RPMI8226 (cell line): Measurements from ENCODE around the gene TGM3.
A peak's percentile ranks its signal among the peaks of the same experiment; 100 is the strongest.

Experiments
- DNase-seq: peaks from one replicate; pipeline ENCODE4 v3.0.0-alpha.2; 2015

Gene TGM3

DNA sequence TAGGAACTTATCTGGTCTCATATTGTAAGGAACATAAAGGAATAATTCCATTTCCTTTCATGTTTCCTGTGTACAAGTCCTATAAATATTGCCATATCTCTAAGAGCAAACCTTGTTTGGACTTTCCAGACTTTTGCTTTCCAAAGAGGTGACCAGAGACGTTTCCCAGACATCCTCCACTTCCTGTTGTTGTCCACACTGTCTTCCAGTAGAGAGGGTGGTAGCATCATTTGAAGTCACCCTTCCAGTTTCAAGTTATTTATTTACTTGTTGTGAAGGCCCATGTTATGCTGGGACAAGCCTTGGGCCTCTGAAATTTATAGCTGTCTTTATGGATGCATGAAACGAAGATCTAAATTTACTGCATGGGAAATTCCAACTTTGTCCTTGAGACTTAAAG is 10.6 kb upstream of the TGM3 start:
- no peak for DNase-seq

DNA sequence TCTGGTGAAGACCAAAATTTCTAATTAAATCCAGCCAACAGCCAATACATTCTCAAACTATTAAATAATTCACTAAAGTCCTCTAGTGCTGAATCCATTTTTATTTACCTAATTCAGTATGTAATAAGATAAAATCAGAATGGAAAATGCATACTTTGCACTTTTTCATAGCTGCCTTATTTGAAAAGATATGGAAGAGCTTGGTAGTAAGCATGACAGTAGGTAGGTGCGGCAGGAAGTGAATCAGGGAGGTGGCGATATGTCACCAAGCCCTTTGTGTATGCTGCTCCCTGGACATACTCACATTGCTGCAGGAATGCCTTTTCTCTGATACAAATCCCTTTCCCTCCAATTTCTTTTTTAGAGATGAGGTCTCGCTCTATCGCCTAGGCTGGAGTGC is 10.2 kb upstream of the TGM3 start:
- DNase-seq, result no peak

DNA sequence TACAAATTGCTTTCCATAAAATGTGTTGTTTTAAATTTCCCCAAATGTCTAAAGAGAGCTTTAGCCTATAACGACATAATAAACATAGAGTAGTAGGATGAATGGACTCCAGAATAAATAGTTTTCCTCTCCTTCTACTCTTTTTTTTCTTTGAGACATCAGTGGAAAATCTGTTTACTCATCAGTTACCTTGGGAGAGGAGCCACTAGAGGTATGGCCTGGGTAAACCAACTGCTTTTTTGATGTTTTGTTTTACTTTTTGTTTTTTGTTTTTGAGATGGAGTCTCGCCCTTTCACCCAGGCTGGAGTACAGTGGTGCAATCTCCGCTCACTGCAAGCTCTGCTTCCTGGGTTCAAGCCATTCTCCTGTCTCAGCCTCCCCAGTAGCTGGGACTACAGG is 8.3 kb upstream of the TGM3 start:
- no peak for DNase-seq

DNA sequence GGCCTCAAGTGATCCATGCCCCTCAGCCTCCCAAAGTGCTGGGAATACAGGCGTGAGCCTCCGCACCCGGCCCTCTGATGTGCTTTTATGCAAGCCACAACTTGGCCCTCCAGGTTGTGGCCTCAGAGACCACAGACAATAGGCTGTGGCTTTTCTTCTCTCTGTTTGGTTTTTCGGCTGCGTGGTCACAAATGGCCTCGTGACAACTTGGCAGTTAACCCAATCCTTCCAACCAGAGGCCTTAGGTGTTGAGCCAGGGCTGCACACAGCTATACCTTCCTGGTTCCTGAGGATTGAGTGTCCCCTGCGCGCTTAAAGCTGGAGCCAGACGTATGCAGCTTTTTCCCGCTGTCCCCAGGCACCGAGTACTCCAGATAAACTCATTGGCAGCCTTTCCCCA is 6.3 kb upstream of the TGM3 start:
- DNase-seq, result peak; percentile 19

DNA sequence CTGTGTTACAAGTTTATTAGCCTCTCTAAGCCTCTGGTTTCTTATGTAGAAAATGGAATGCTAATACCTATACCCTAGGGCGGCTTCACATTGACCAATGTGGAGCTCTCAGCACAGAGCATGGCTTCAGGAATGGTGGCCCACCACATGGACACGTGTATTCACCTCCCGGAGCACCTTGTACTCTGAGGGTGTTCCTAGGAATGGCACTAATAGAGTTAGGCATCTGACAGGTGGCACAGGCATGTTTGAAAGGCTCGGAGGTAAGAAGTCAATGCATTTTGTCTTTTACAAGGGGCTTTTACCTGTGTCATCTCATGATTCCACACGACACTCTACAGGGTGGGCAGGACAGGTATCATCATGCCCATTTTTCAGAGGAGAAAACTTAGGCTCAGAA is 5.3 kb upstream of the TGM3 start:
- no peak for DNase-seq

DNA sequence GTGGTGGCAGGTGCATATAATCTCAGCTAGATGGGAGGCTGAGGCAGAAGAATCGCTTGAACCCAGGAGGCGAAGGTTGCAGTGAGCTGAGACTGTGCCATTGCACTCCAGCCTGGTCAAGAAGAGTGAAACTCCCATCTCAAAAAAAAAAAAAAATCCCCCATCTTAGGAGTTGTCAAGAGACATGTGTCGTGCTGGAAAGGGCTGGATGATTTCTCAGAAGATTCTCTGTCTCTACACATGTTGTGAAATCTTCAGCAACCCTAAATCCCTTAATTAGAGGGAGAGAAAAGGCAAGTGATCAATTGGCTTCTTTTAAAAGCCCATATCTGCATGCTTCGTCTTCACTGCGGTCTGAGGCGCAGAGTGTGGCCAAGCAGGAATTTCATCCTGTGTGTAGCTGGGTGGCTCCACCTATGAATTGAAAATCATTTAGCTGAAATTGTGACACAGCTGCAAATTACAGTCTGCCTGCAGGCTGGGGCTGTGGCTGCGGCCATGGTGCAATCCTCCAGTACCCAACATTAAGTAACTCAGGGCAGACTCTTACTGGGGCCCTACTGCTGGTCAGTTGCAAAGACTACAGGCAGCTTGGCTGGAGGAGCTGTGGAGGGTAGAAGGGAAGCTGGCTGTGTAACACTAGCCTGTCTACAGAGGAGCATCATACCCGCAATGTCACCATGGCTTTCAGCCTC is 3.2 kb upstream of the TGM3 start:
- no peak for DNase-seq

DNA sequence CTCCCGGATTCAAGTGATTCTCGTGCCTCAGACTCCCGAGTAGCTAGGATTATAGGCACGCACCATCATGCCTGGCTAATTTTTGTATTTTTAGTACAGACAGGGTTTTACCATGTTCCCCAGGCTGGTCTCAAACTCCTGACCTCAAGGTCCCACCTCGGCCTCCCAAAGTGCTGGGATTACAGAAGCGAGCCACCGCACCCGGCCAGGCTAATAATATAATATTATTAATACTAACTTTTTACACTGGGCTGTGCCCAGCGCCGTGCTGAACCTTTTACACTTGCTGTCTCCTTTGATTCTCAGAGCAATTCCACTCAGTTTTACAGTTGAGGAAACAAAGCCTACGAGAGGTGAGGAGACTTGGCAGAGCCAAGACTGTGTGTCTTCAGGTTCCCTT is 2.3 kb upstream of the TGM3 start:
- no peak for DNase-seq

DNA sequence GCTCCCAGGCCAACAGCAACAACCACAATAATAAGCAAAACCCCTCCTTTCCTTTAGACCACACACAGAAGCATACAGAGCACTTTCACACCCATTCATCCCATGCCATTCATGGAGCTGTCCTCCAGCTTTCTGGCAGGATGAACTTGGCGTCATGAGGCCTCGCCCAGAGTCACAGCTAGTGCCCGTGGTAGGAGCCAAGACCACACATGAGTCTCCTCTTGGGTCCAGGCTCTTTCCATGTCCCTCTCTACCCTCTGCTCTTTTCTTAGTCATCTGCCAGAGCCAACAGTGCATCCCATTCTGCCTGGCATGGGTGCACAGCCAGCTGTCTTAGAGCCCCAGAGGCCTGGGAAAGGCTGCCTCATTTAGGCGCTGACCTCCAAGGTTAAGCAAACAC is 1.8 kb upstream of the TGM3 start:
- DNase-seq, result no peak

DNA sequence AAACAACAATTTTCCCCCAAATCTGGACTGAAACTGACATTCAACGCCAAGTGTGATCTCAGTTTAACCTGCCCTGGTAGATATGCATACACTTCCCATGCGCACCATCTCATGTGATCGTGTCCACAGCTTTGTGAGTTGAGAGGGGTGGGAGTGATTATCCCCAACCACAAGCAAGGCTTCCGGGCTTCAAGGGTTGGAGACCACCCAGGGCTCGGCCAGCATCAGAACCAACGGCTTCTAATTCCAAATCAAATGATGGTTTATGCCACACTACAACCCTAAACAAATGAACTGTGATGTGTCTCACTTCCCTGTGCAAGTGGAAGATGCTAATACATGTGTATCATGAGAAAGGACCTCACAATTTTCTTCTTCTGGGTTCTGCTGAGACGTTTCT is 515 bp upstream of the TGM3 start:
- no peak for DNase-seq

DNA sequence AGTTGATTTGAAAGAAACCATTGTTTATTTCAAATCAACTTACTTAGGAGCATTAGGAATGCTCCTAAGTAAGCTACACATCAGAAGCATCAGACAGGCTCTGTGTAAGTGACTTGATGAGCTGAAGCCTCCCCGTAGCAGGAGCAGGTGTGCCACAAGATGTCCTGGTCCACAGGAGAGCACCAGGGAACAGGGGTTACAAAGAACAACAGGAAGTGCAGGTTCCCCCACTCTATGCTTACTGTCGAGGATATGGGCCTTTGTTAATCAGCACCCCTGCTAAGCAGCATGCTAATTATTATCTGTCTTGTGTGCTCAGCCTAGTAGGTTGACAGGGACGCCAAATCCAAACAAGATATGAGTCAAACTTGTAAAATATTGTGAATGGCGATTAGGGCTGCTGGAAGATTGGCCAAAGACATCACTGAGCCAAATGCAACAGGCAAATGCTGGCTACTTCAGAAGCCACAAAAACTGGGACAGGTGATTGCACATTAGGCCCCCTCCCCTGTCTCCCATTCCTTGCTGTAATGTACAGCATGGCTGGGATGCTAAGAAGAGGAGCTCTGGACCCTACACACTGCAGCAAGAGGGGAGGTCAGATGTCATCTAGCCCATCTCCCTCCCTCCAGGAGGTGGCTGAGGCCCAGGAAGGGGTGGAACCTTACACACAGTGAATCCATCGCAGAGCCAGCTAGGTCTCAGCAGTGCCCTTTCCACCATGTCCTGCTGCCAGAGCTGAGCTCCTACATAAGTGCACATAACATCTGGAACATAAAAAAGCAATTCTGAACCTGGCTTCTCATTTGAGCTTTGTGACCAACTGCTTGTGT is 939 bp downstream of the TGM3 start:
- no peak for DNase-seq

DNA sequence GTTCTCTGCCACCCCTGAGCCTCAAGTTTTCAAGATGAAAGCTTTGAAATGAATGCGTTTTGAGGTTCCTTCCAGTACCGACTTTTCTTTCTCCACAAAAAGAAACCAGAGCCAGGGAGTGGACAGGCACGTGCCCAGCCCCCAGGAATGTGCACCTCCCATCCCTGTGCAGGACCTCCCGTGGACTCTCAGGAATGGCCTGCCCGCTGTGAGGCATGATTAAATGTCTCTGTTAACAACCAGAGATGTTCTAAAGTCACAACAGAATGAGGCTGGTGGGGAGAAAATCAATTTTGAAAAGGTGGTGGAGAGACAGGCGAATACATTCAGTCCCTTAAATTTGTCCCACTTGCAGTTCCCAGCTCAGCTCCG is 1.5 kb downstream of the TGM3 start:
- no peak for DNase-seq

DNA sequence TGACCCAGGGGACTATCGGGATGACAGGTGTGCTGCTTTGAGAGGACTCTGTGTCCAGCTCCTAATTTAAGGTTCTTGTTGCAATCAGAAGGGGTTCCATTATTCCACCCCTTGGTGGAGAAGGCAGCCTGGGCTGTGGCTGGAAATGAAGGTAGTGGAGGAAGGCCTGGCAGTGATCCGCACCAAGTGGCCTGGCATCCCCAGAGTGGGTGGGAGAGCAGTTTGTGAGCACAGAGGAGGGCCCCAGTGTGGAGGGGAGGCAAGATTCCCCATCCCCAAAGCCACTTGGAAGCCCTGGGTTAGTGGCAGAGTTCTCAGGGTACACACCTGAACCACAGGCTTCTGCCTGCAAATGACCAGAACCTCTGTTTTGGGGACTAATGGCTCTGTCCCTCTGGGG is 2.3 kb downstream of the TGM3 start:
- no peak for DNase-seq

DNA sequence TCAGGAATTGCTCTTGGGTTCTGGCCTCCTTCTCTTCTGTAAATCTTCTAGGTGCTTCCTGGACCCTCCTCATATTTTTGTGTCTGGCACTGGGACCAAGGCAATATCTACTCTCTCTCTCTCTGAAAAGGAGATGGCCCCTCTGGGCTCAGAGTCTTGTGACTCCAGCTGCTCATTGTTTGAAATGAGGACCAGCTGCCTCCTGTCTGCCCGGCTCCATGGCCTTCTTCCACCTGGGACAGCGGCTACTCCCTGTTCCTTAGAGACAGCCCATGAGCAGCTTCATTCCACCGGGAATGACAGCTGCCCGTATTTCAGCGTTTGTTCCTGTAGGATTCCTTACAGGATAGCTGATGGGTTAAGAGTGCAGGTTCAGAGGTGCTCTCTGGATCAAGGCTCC is 2.9 kb downstream of the TGM3 start:
- no peak for DNase-seq

DNA sequence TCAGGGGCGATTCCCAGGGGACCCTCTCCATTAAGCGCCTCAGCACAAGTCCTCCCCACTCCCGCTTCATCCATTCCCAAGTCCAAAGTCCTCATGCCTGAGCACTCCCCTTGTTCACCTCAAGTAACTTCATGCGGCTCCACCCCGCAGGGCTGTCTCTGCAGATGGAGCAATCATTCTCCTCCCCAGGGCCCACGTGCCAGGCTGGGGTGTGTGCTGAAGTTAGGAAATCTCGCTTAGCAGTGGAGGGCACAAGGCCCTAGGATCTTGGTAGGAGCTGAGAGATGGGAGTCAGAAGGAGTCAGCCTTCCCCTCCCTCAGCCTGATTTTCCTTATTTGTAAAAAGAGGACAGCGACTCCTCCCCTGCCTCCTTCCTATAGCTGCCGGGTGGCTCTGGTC is 3.5 kb downstream of the TGM3 start:
- DNase-seq, result no peak

DNA sequence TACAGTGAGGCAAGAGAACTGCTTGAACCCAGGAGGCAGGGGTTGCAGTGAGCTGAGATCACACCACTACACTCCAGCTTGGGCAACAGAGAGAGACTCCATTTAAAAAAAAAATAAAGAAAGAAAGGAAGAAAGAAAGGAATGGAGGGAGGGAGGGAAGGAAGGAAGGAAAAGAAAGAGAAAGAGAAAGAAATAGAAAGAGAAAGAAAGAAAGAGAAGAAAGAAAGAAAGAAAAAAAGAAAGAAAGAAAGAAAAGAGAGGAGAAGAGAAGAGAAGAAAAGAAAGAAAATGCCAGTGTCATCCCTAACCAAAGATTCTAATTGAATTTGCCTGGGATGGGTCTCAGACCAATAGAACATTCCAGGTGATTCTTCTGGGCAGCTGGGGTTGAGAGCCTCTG is 4.2 kb downstream of the TGM3 start:
- DNase-seq, result no peak

DNA sequence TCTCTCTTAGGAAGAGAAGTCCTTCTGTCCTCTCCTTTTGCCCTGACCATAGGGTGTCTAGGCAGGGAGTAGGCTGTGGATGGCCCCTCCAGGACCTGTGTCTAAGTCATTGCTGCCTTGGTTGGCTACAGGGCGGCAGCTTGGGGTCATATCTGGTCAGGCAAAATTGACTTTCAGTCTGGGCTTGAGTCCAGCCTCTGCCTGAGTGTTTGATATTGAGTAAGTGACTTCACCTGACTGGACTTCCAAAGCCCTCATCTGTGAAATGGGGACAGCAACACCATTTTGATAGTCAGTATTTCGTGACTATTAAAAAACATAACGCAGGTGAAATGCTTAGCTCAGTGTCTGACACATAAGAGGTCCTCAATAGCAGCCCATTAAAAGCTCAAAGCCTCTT is 4.6 kb downstream of the TGM3 start:
- no peak for DNase-seq

DNA sequence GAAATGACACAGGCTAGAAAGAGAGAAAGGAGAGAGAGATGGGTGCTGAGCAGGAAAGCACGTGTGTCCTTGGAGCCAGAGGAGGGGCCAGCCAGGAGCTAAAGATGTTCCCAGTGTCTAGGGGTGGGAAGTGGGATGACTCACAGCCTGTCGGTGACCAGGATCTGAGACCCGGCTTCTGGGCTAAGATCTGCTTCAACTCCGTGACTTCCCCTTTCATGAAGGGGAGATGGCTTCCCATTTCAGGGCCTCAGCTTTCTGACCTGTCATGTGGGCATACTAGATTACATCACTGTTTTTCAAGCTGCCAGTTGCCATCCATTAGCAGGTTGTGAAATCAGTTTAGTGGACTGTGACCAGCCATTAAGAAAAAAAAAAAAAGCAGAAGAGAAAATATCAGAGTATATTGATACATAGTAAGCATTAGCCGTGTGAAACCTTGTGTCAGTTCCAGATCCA is 5.4 kb downstream of the TGM3 start:
- DNase-seq, result peak; percentile 76

DNA sequence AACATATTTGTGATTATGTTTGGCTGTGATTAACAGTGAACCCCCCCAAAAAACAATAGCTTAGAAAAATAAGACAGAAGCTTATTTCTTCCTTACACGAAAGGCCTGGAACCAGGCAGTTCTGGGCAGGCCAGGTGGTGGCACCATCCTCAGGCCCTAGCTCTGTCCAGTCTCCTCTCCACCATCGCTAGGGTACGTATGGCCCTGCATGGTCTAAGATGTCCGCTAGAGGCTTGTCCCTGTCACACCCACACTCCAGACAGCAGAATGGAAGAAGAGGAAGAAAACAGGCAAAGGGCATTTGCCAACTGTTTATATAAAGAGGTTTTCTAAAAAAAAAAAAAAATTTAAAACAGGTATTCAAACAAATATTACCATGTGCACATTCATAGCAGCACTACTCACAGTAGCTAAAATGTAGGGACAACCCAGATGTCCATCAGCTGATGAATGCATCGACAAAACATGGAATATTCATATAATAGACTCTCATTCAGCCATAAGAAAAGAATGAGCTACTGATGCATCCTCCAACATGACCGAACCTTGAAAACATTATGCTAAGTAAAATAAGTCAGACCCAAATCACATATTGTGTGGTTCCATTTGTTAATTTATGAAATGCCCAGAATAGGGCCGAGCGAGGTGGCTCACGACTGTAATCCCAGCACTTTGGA is 6.7 kb downstream of the TGM3 start:
- no peak for DNase-seq

DNA sequence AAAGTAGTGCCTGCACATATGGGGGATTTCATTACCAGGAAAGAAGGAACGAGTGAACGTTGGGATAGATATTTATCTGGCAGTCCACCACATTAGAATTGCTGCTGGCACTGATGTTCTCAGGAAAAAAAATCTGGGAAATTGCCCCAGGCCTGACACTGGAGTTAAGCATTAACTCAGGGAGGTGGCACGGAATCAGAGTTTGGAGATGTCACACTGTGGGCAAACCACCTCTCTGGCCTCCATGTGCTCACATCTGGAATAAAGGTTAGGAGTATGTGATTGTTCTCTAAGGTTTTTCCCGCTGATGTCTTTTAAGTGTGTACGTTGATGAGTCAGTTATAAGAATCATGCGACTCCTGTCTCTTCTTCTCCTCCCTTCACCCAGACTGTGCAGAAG is 7.9 kb downstream of the TGM3 start:
- no peak for DNase-seq

DNA sequence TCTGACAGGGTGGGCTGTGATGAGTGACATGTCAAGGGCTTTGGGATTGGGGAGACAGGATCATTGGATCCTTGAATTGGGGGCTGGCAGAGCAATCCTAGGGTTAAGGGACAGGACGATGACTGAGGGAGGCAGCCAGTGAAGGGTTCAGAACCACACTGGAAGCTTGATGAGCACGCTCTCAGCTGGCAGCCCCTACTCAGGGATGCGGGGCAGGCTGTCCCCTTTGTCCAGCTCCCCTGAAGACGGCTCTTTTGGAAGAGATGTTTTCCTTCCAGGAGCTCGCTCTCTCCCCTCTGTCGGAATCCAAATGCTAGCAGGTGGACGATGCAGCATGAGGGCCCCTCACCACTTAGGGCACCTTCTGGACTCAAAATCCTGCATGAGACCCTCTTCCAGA is 8.4 kb downstream of the TGM3 start:
- no peak for DNase-seq

DNA sequence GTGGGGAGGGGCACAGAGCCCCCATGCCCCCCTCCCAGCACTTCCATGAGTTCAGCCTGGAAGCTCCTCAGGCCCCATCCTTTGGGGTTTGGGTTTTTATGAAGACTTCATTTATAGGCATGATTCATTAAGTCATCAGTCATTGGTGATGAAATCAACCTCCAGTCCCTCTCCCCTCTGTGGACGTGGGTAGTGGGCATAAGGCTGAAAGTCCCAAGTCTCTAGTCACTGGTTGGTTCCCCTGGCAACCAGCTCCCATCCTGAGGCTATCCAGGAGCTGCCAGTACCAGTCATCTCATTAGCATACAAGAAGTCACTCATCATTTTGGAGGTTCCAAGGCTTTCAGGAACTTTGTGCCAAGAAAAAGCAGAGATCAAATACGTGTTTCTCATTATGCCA is 9.2 kb downstream of the TGM3 start:
- no peak for DNase-seq

DNA sequence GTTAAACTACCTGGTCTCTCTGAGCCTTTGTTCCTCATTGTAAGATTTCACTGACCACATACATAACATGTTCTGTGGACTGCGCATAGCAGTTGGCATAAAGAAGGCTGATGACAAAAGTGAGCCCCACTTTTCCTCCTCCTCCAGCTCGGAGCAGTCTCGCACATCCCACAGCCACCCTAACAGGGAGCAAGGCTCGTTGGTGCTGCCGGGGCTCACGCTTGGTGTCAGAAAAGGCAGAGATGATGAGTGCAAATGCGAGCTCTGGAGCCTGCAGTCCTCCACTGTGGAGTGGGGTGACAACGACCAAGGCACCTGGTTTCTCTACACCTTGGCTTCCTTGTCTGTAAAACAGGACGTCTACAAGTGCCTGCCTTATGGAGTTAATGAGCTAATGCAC is 9.7 kb downstream of the TGM3 start:
- no peak for DNase-seq

DNA sequence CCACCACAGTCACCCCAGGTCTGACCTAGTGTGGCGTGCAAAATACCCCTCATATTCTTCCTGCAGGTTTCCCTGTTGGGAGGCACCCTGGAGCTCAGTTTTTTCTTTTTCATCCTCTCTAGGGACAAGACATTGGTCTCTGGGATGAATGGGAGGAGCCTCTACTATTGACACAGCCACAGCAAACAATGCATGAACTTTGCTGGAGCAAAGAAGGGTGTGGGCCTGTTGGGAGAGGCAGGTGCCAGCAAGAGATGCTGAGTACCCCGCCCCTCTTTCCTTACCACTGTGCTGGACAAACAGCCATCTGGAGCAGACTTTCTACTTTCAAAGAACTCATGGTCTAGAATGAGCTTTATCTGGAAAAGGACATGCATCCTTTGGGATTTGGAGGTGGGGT is 10.1 kb downstream of the TGM3 start:
- no peak for DNase-seq

DNA sequence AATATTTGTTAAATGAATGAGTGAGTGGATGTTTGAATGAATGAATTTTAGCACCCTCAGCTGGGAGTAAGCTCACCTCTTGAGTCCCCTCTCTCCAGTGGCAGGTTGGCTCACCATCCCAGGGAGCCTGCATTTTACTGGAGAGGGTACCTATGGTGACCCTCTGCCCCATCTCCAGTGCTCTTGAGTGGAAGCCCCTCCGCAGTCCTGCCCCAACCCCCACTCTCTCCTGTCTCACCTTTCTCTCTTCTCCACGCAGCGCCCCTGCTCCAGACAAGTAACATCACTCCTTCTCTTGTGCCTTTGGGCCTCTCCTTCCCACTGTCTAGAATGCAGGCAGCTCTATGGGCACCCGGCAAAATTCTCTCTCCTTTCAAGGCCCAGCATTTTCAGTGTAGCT is 11.3 kb downstream of the TGM3 start:
- DNase-seq, result no peak
